Measurements from ENCODE around the gene GNAT1.
"Not testable (repeated sequence)": the region's sequence is repeated elsewhere in the genome, so short reads cannot be mapped to it uniquely, and the experiment has no call there.

GNAT1 gene

DNA sequence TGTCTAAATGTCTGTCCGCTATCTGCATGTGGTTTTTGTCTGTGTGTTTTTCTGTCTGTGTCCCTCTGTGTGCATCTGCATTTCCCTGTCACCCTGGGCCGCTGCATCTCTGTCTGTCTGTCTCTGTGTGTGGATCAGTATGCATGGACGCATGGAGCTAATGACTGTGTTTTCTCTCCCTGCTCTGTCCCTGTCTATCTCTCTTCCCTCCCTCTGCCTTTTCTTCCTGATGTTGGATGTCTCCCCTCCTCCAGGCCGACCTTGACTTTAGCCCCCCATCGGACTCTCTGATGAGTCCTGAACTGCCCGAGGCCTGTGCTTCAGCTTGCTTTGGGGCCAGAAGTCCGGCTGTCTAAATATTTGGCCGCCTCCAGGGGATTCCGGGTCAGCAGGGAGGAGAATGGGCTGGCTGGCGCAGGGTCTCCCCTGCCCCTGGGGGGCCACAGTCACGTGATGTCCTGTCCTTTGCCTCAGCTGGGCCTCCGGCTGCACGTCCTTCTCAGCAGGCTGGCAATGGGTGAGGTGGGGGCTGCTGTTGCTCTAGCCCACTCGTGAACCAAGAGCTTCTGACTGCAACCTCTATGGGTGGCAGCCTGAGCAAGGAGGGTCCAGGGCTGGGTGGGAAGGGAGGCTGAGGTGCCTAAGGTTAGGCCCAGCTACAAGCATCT, 17.4 kb downstream of the GNAT1 start:
- DNase-seq (ENCODE audit: low read depth): no peak
- TF ChIP-seq, protein P1, sequence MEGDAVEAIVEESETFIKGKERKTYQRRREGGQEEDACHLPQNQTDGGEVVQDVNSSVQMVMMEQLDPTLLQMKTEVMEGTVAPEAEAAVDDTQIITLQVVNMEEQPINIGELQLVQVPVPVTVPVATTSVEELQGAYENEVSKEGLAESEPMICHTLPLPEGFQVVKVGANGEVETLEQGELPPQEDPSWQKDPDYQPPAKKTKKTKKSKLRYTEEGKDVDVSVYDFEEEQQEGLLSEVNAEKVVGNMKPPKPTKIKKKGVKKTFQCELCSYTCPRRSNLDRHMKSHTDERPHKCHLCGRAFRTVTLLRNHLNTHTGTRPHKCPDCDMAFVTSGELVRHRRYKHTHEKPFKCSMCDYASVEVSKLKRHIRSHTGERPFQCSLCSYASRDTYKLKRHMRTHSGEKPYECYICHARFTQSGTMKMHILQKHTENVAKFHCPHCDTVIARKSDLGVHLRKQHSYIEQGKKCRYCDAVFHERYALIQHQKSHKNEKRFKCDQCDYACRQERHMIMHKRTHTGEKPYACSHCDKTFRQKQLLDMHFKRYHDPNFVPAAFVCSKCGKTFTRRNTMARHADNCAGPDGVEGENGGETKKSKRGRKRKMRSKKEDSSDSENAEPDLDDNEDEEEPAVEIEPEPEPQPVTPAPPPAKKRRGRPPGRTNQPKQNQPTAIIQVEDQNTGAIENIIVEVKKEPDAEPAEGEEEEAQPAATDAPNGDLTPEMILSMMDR (conservative IDR thresholded peaks at IDR 0.05; ENCODE audit: low read depth, low read length): no peak
- H3K4me3 ChIP-seq (ENCODE audit: low read length): no peak overlapping the region

DNA sequence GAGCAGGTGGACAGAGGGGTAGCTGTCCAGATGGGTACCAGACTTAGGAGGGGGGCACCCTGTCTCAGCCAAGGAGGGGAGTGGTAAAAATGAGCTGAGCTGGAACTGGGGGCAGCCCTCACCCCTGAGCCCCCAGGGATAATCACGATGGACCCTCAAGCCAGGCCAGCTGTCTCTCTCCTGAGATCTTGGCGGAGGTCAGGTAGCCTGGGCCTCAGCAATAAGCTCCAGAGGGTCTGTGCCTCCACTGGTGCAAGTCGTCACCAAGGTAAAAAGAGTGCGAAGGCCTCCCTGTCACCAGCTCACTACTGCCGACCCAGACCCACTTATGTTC, 18.7 kb downstream of the GNAT1 start:
- TF ChIP-seq, protein P1 (conservative IDR thresholded peaks at IDR 0.05; ENCODE audit: low read depth, low read length): no peak
- no peak for DNase-seq (ENCODE audit: low read depth)
- no peak overlapping the region for H3K4me3 ChIP-seq (ENCODE audit: low read length)

DNA sequence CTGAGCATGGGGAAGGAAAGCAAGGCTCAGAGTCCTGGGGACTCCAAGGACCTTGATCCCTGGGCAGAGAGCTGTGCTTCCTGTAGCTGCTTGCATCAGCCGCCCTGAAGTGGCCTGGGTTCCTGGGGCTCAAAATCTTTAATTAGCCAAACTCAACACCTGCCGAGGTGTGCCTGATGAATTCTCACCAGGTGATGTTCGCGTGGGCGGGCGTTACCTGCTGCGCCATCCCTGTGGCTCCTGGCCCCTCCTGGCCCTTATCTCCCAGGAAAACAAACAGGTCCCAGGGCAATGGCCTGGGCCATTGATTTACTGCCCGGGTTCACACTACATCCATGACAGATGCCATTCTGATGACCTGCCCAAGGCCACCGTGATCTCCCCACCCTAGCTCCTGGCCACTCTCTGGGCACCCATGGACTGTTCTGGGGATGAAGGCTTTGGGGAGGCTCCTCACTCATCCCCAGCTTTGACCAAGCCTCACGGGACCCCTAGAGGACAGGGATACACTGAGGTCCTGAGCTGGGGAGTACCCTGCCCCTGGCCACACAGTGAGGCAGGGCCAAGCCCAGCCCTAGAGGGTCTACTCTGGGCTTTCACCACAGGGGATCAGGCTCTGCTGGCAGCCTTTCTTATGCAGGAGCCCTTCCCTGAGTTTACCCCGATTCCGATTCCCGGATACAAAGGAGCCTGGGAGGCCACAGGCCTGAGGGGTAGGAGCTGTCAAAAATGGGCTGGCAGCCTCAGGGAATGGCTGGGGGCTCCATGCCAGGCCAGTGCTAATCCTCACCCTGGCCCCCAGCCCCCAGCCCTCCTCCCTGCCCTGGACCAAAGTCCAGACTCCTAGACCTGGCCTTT, 19.3 kb downstream of the GNAT1 start:
- TF ChIP-seq, protein P1 (conservative IDR thresholded peaks at IDR 0.05; ENCODE audit: low read depth, low read length): no peak
- no peak for DNase-seq (ENCODE audit: low read depth)
- H3K4me3 ChIP-seq (ENCODE audit: low read length): no peak overlapping the region

DNA sequence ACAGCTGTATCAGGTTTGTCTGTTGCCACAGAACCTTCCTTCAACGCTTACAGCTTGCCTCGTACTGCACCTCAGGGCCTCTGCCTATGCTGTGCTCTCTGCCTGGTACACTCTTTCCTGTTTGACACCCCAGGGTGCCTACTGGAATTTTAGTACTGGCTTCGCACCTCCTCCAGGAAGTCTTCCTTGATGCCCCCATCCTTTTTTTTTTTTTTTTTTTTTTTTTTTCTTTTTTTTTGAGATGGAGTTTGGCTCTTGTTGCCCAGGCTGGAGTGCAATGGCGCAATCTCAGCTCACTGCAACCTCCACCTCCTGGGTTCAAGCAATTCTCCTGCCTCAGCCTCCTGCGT, 19.9 kb downstream of the GNAT1 start:
- DNase-seq (ENCODE audit: low read depth); H3K4me3 ChIP-seq (ENCODE audit: low read length): not testable (repeated sequence)

DNA sequence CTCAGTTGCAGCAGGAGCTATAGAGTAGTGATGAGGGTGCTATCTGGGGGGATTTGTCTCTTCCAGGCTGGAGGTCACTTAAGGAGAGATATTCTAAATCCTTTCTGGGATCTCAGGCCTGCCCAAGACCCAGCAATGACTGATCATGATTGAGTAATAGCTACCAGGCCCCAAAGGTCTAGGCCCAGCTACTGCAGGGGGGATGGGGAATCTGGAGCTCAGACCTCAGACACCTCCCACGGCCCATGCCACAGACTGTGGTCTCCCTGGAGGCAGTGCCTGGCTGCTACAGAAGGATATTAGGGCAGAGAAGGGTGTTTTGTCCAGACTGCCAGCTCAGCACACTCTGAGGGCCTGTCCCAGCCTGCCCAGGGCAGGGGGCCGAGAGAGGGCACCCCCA, 20.5 kb downstream of the GNAT1 start:
- DNase-seq (ENCODE audit: low read depth): no peak
- TF ChIP-seq, protein P1 (conservative IDR thresholded peaks at IDR 0.05; ENCODE audit: low read depth, low read length): no peak
- no peak overlapping the region for H3K4me3 ChIP-seq (ENCODE audit: low read length)

DNA sequence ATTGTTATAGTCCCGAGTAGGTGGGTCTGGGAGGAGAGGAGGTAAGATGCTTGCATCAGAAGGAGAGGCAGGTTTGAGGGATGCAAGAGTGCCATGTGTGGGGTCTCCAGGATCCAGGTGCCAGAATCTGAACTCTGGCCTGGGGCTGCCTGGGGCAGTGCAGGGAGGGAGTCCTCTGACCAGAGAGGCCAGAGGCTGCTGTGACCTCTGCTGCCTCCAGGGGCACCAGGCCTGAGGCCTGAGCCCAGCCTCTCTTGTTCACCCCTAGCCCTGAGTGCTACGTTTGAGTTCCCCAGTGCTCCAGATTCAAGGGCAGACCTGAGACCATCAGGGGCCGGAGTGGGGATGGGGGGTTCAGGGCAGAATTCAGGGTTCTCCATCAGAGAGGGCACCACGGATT, 21.1 kb downstream of the GNAT1 start:
- TF ChIP-seq, protein P1 (conservative IDR thresholded peaks at IDR 0.05; ENCODE audit: low read depth, low read length): no peak
- DNase-seq (ENCODE audit: low read depth): no peak
- H3K4me3 ChIP-seq (ENCODE audit: low read length): no peak overlapping the region

DNA sequence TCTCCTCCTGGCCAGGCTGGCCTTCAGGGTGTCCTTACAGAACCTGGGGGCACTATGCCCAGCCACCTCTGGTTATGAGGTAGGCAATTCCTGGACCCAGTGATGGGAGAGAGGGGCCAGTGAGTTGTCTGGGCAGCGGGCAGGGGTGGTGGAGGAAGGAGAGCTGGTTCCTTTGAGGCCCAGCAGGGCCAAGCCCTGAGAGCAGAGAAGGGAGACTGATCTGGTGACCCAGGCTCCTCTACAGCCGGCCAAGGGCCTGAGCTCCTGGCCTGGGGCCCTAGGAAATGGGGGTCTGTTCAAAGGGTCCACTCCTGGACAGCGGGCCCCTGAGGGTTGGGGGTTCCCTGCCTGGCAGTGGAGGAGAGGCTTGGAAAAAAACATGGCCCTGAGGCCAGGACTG, 21.6 kb downstream of the GNAT1 start:
- TF ChIP-seq, protein P1 (conservative IDR thresholded peaks at IDR 0.05; ENCODE audit: low read depth, low read length): no peak

More for the DNA sequence above, 21.6 kb downstream of the GNAT1 start:
- no peak for DNase-seq (ENCODE audit: low read depth)
- no peak overlapping the region for H3K4me3 ChIP-seq (ENCODE audit: low read length)
